ENCODE data around the gene CEP78.

Gene CEP78

GRCh38 chr9:78238046-78239038 is 2.5 kb downstream of the CEP78 start:
- peak overlapping the region; percentile 71 for H3K4me3 Mint-ChIP-seq
- no peak for DNase-seq
- H3K36me3 Mint-ChIP-seq (ENCODE audit: low read depth): peaks cover 38% of the 10 kb centered on the region
- H3K27ac Mint-ChIP-seq: peak overlapping the region; percentile 23
- H3K9me3 Mint-ChIP-seq: no peaks in the 10 kb centered on the region
- TF ChIP-seq, protein P1, sequence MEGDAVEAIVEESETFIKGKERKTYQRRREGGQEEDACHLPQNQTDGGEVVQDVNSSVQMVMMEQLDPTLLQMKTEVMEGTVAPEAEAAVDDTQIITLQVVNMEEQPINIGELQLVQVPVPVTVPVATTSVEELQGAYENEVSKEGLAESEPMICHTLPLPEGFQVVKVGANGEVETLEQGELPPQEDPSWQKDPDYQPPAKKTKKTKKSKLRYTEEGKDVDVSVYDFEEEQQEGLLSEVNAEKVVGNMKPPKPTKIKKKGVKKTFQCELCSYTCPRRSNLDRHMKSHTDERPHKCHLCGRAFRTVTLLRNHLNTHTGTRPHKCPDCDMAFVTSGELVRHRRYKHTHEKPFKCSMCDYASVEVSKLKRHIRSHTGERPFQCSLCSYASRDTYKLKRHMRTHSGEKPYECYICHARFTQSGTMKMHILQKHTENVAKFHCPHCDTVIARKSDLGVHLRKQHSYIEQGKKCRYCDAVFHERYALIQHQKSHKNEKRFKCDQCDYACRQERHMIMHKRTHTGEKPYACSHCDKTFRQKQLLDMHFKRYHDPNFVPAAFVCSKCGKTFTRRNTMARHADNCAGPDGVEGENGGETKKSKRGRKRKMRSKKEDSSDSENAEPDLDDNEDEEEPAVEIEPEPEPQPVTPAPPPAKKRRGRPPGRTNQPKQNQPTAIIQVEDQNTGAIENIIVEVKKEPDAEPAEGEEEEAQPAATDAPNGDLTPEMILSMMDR (IDR thresholded peaks at IDR 0.05): no peak
- peaks cover 3% of the 10 kb centered on the region for H3K27me3 Mint-ChIP-seq (ENCODE audit: low read depth, poor library complexity)
- peaks cover 28% of the 10 kb centered on the region for H3K4me1 Mint-ChIP-seq

DNA sequence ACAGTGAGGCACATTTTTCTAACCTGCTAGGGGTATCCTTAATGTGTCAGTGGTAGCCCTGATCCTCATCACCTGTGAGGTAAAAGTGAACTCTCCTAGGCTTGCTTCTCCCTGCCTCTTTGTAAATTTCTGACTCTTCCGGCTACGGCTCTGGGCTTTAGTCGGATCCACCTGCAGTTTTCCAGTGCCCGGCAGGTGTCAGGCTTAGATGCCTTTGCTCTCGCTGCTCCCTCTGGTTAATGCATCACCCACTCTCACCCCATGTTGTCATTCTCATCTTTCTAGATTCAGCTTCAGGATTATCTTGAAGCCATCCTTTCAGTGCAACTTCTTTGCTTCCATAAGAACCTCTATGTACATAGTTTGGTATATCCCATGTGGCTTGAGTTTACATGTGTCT is 3.6 kb downstream of the CEP78 start:
- DNase-seq: peak; percentile 27
- TF ChIP-seq, protein P1 (IDR thresholded peaks at IDR 0.05): peak; percentile 14
- peaks cover 3% of the 10 kb centered on the region for H3K27me3 Mint-ChIP-seq (ENCODE audit: low read depth, poor library complexity)
- peak overlapping the region; percentile 71 for H3K4me3 Mint-ChIP-seq
- H3K9me3 Mint-ChIP-seq: no peaks in the 10 kb centered on the region
- H3K36me3 Mint-ChIP-seq (ENCODE audit: low read depth): peaks cover 45% of the 10 kb centered on the region
- peak overlapping the region; percentile 74 for H3K27ac Mint-ChIP-seq
- peaks cover 28% of the 10 kb centered on the region for H3K4me1 Mint-ChIP-seq

- Mint-ChIP-seq H3K27me3 (ENCODE audit: low read depth, poor library complexity) (peaks cover 3% of the 10 kb centered on the region), H3K4me1 (peaks cover 28% of the 10 kb centered on the region), H3K9me3 (no peaks in the 10 kb centered on the region), H3K4me3 (no peak overlapping the region), H3K36me3 (ENCODE audit: low read depth) (peaks cover 70% of the 10 kb centered on the region), H3K27ac (no peak overlapping the region)
- no peak for DNase-seq
- TF ChIP-seq, protein P1 (IDR thresholded peaks at IDR 0.05): no peak
These were observed 6.2 kb downstream of the CEP78 start for GRCh38 chr9:78242041-78242440.

- Mint-ChIP-seq H3K27me3 (ENCODE audit: low read depth, poor library complexity) (peaks cover 3% of the 10 kb centered on the region), H3K4me1 (peaks cover 17% of the 10 kb centered on the region), H3K9me3 (no peaks in the 10 kb centered on the region), H3K4me3 (no peak overlapping the region), H3K27ac (no peak overlapping the region), H3K36me3 (ENCODE audit: low read depth) (peaks cover 74% of the 10 kb centered on the region)
- no peak for DNase-seq
- TF ChIP-seq, protein P1 (IDR thresholded peaks at IDR 0.05): no peak
These were observed 7.3 kb downstream of the CEP78 start for GRCh38 chr9:78243130-78243529.

DNA sequence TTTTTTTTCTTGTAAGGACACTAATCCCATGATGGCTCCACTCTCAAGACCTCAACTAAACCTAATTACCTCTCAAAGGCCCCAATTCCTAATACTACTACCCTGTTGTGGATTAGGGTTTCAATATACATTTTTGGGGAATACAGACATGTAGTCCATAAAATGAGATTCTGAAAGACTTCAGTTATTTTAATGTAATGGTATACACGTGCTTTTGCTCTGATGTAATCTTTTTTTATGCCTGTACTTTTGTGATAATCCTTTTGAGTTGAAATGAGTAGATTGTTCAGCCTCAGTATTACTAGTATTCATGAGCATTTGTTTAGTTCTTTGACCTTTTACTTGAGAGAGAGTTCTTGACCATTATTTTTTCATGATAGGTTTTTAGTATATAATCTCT is 9.5 kb downstream of the CEP78 start:
- Mint-ChIP-seq H3K9me3 (no peaks in the 10 kb centered on the region), H3K36me3 (ENCODE audit: low read depth) (peaks cover 75% of the 10 kb centered on the region)
- TF ChIP-seq, protein P1 (IDR thresholded peaks at IDR 0.05): no peak

More for the DNA sequence above, 9.5 kb downstream of the CEP78 start:
- Mint-ChIP-seq H3K4me3 (no peak overlapping the region), H3K27ac (no peak overlapping the region), H3K27me3 (ENCODE audit: low read depth, poor library complexity) (peaks cover 3% of the 10 kb centered on the region), H3K4me1 (no peaks in the 10 kb centered on the region)
- DNase-seq: no peak

All from nephron progenitor cell (in vitro differentiated cells).